Ovary (tissue), 3 donors: ENCODE measurements around the gene ZCCHC2.

ENCODE experiments used
- CTCF ChIP-seq, 3 donors: fragments of 450-650 bp in 2 of 3; fragments of 200-600 bp in 1 of 3; IDR thresholded peaks; one replicate each; pipeline versions ENCODE4 v1.5.1 to v1.8.0; 2016 to 2022; ENCODE audit warnings: antibody characterized with exemption in 3 of 3, mild to moderate bottlenecking in 1 of 3
- POLR2A ChIP-seq: fragments of 450-650 bp; IDR thresholded peaks from one replicate; pipeline ENCODE4 v1.6.1; 2017; ENCODE audit warnings: antibody characterized with exemption, mild to moderate bottlenecking, moderate library complexity
- donor health status: DM: no; HTN: no; CAD: no.

- no peak for TF ChIP-seq CTCF (IDR thresholded peaks at IDR 0.05)
- TF ChIP-seq POLR2A = no peak
Measured at GRCh38 chr18:62554061-62554815, 31.4 kb downstream of the ZCCHC2 start.
